SH-SY5Y (cell line): Measurements from ENCODE around the gene LILRB2.

Source experiments
- GATA2 ChIP-seq: IDR thresholded peaks from 2 replicates; pipeline ENCODE4 v1.6.1; 2011; ENCODE audit warnings: mild to moderate bottlenecking, low read depth, low read length
- GATA3 ChIP-seq: IDR thresholded peaks from 2 replicates; pipeline ENCODE4 v1.6.1; 2011; ENCODE audit warnings: low read depth, mild to moderate bottlenecking, low read length, moderate library complexity

GRCh38 chr19:54233941-54234340, 47.0 kb downstream of the LILRB2 start:
- TF ChIP-seq GATA2 (no peak), GATA3 (no peak)
